K562 (cell line): ENCODE measurements around the gene ORC4. TPM values are rescaled to one million over a fixed set of nuclear protein-coding genes. Genes with fewer than 3 reads are reported as not detected.
A peak's percentile ranks its signal among the peaks of the same experiment; 100 is the strongest.

Experiments
- CTBP1 ChIP-seq: fragments of 450-650 bp; IDR thresholded peaks from 2 replicates; pipeline ENCODE4 v1.6.1; 2016; ENCODE audit warnings: borderline replicate concordance
- EGR1 ChIP-seq: fragments of 450-650 bp; conservative IDR thresholded peaks from 2 replicates; pipeline ENCODE4 v1.6.1; 2017; ENCODE audit warnings: mild to moderate bottlenecking
- ETV5 ChIP-seq: sonication (generic); formaldehyde crosslinking; IDR thresholded peaks from 2 replicates; pipeline ENCODE4 v1.4.0; 2020; ENCODE audit warnings: low read depth, mild to moderate bottlenecking, missing genetic modification reagents
- GTF2A2 ChIP-seq: IDR thresholded peaks from 2 replicates; pipeline ENCODE4 v1.6.1; 2016; ENCODE audit warnings: mild to moderate bottlenecking, missing genetic modification characterization, missing compliant biosample characterization
- HCFC1 ChIP-seq: IDR thresholded peaks from 2 replicates; pipeline ENCODE4 v1.6.1; 2012; ENCODE audit warnings: low read depth, low read length, improper control_type of control experiment
- HDAC1 ChIP-seq, 2 experiments: fragments of 450-650 bp; IDR thresholded peaks; 2 replicates each; pipeline ENCODE4 v1.6.1; 2016 to 2017; ENCODE audit warnings: inconsistent platforms in 1 of 2, mild to moderate bottlenecking in 1 of 2, moderate library complexity in 1 of 2
- L3MBTL2 ChIP-seq: fragments of 450-650 bp; IDR thresholded peaks from 2 replicates; pipeline ENCODE4 v1.6.1; 2016; ENCODE audit warnings: mild to moderate bottlenecking, moderate library complexity
- LCOR ChIP-seq: sonication (generic); formaldehyde crosslinking; IDR thresholded peaks from 2 replicates; pipeline ENCODE4 v1.8.0; 2022; ENCODE audit warnings: mild to moderate bottlenecking, missing genetic modification reagents
- MBD2 ChIP-seq: sonication (generic); IDR thresholded peaks from 2 replicates; pipeline ENCODE4 v1.6.1; 2016; ENCODE audit warnings: low read depth, borderline replicate concordance
- MEIS2 ChIP-seq: fragments of 450-650 bp; IDR thresholded peaks from 2 replicates; pipeline ENCODE4 v1.6.1; 2014; ENCODE audit warnings: mild to moderate bottlenecking; ENCODE audit not compliant: partially characterized antibody
- RAD21 ChIP-seq, 2 experiments: fragments of 250-450 bp in 1 of 2; fragments of 450-650 bp in 1 of 2; sonication (Bioruptor Pico) in 1 of 2; formaldehyde crosslinking in 1 of 2; IDR thresholded peaks in 1 of 2; conservative IDR thresholded peaks in 1 of 2; 2 replicates each; pipeline versions ENCODE4 v1.4.0 to v1.8.0; 2020 to 2022; ENCODE audit warnings: mild to moderate bottlenecking in 2 of 2, moderate library complexity in 1 of 2
- RAD51 ChIP-seq: fragments of 450-650 bp; IDR thresholded peaks from 2 replicates; pipeline ENCODE4 v1.7.1; 2016; ENCODE audit warnings: low read depth, mild to moderate bottlenecking, borderline replicate concordance
- SMARCA4 ChIP-seq: fragments of 450-650 bp; IDR thresholded peaks from 2 replicates; pipeline ENCODE4 v1.6.1; 2016
- TOE1 ChIP-seq, 2 experiments: fragments of 450-650 bp in 1 of 2; sonication (generic) in 1 of 2; formaldehyde crosslinking in 1 of 2; IDR thresholded peaks; 2 replicates each; pipeline versions ENCODE4 v1.7.1 to v1.8.0; 2016 to 2022; ENCODE audit warnings: borderline replicate concordance in 2 of 2, mild to moderate bottlenecking in 2 of 2, antibody characterized with exemption in 1 of 2, inconsistent platforms in 1 of 2, low read depth in 1 of 2, missing genetic modification reagents in 1 of 2, moderate library complexity in 1 of 2
- ZNF175 ChIP-seq: fragments of 200-800 bp; sonication (Bioruptor generic); IDR thresholded peaks from 2 replicates; pipeline ENCODE4 v1.6.1; 2016; ENCODE audit warnings: low read depth, mild to moderate bottlenecking, missing genetic modification characterization, missing compliant biosample characterization
- ZNF589 ChIP-seq: fragments of 200-800 bp; sonication (Bioruptor generic); IDR thresholded peaks from 2 replicates; pipeline ENCODE4 v1.6.1; 2016; ENCODE audit warnings: low read depth, missing genetic modification characterization, missing compliant biosample characterization
- ZZZ3 ChIP-seq: fragments of 450-650 bp; IDR thresholded peaks from 2 replicates; pipeline ENCODE4 v1.6.1; 2016; ENCODE audit warnings: antibody characterized with exemption, mild to moderate bottlenecking, moderate library complexity
- polyA plus RNA-seq, 8 experiments: library from polyadenylated mRNA; depleted of rRNA in 4 of 8; stranded (reverse) in 5 of 8; unstranded in 3 of 8; fragments of >200 nt; fragmentation: Nextera tagmentation in 2 of 8; fragmentation: Illumina TruSeq in 1 of 8; extraction: Ambion mirVana in 2 of 8; extraction: Trizol in 1 of 8; gene quantifications; 2 replicates each; pipeline versions ENCODE4 v1.2.1 to v1.2.3, GENCODE V29; 2011 to 2014; ENCODE audit warnings: inconsistent platforms in 1 of 8, missing spikeins in 1 of 8
- total RNA-seq, 7 experiments: library from RNA; depleted of rRNA in 6 of 7; stranded (reverse); fragments of >200 nt in 6 of 7; fragmentation: Illumina TruSeq in 2 of 7; extraction: Trizol in 2 of 7; gene quantifications; 2 replicates each; pipeline versions ENCODE4 v1.2.1 to v1.2.3, GENCODE V29; 2011 to 2021; ENCODE audit warnings: low replicate concordance in 1 of 7
- TF ChIP-seq, protein P1 (sequence below), 2 experiments: fragments of 200-800 bp in 1 of 2; sonication (Bioruptor generic) in 1 of 2; sonication (generic) in 1 of 2; formaldehyde crosslinking in 1 of 2; IDR thresholded peaks in 1 of 2; conservative IDR thresholded peaks in 1 of 2; 2 replicates each; pipeline versions ENCODE4 v1.5.0 to v1.6.1; 2016 to 2020; ENCODE audit warnings: missing compliant biosample characterization in 1 of 2, missing genetic modification characterization in 1 of 2, missing genetic modification reagents in 1 of 2
- TF ChIP-seq, protein P2 (sequence below): fragments of 450-650 bp; IDR thresholded peaks from 2 replicates; pipeline ENCODE4 v1.6.1; 2016; ENCODE audit warnings: low read depth, mild to moderate bottlenecking, moderate library complexity
- TF ChIP-seq, protein P3 (sequence below): IDR thresholded peaks from 2 replicates; pipeline ENCODE4 v1.6.1; 2014; ENCODE audit warnings: antibody characterized with exemption
- TF ChIP-seq, protein P4 (sequence below), 2 experiments: fragments of 450-650 bp; conservative IDR thresholded peaks; 2 replicates each; pipeline ENCODE4 v1.6.1; 2017; ENCODE audit warnings: mild to moderate bottlenecking in 2 of 2, moderate library complexity in 2 of 2

ORC4 gene
- total and polyA plus RNA-seq, 9 of the 15 experiments (the other 6 are each of a cell fraction or from before 2014, with no cell fraction given): 58.6 to 100 (median 70.5) TPM

DNA sequence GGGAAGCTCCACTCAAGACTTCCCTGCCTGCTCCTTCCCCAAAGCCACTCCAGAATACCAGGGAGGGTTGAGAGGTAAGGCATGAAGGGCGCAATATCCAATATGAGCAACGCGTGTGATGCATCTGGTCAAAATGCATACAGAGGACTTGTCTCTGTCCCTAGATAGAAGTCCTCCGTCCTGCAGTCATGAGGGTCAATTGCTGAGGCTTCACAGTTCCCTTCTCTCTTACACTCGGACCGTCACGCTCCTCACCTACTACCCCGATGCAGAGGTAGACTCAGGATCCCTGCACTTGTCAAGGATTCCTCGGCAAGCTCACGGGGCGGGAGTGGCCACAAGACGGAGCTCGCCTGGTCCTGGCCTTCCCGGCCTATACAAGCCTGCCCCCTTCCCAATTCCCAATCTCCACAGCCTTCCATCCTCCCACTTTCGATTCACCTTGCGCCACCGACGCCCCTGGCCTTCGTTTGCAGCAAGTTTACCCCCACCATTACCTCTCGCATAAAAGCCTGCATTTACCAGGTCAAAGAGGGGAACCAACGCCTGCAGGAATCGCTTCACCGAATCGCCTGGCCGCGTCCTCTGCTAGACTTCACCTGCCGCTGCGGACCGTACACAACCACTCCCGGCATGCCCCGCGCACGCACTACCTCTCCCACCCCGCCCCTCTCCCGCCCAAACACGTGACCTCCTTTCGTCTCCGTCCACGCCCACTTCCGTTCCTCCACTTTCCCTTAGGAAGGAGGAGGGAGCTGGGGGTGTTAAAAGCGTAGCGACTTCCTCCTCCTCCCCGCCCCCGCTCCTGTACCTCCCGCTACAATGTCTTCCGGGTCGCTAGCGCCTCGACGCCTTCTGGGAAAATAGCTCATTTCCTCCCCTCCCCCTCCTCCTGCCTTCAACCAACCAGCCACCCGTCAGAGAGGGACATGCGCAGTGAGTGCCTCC is at the start of gene ORC4 (continued):
- TF ChIP-seq RAD51 (peak; percentile 97), MEIS2 (peak; percentile 41), RAD21 (CRISPR knock-in tag; conservative IDR thresholded peaks at IDR 0.05 in 1 of 2, IDR thresholded peaks at IDR 0.05 in 1 of 2) (peak; percentile 26 to 48; a peak in 3 of 4 replicates), L3MBTL2 (peak; percentile 69), LCOR (CRISPR knock-in tag) (peak; percentile 34; the same call in 1 of the 2 replicates), ZNF589 (CRISPR knock-in tag) (peak; percentile 62; the same call in 1 of the 2 replicates), SMARCA4 (peak; percentile 66; the same call in 1 of the 2 replicates), TOE1 (IDR thresholded peaks at IDR 0.05; ENCODE audit: borderline replicate concordance) (peak; percentile 99), TOE1 (CRISPR knock-in tag; IDR thresholded peaks at IDR 0.05; ENCODE audit: borderline replicate concordance, low read depth) (no peak), HCFC1 (peak; percentile 77), ETV5 (CRISPR knock-in tag) (peak; percentile 77; the same call in 1 of the 2 replicates), MBD2 (peak; percentile 64; the same call in 1 of the 2 replicates), ZZZ3 (peak; percentile 89), EGR1 (peak; percentile 100), HDAC1 (IDR thresholded peaks at IDR 0.05) (peak in 1 of 2 experiments; percentile 87; a peak in 2 of 4 replicates), GTF2A2 (no peak), ZNF175 (0 out of 2 replicates have a peak, but pooled peaks have one; percentile 16), CTBP1 (peak; percentile 91)
- TF ChIP-seq, protein P1, sequence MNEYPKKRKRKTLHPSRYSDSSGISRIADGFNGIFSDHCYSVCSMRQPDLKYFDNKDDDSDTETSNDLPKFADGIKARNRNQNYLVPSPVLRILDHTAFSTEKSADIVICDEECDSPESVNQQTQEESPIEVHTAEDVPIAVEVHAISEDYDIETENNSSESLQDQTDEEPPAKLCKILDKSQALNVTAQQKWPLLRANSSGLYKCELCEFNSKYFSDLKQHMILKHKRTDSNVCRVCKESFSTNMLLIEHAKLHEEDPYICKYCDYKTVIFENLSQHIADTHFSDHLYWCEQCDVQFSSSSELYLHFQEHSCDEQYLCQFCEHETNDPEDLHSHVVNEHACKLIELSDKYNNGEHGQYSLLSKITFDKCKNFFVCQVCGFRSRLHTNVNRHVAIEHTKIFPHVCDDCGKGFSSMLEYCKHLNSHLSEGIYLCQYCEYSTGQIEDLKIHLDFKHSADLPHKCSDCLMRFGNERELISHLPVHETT (CRISPR knock-in tag; conservative IDR thresholded peaks at IDR 0.05 in 1 of 2, IDR thresholded peaks at IDR 0.05 in 1 of 2): peak in 1 of 2 experiments; percentile 85; a peak in 2 of 4 replicates
- TF ChIP-seq, protein P2, sequence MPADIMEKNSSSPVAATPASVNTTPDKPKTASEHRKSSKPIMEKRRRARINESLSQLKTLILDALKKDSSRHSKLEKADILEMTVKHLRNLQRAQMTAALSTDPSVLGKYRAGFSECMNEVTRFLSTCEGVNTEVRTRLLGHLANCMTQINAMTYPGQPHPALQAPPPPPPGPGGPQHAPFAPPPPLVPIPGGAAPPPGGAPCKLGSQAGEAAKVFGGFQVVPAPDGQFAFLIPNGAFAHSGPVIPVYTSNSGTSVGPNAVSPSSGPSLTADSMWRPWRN: 0 out of 2 replicates have a peak, but pooled peaks have one; percentile 20
- TF ChIP-seq, protein P3, sequence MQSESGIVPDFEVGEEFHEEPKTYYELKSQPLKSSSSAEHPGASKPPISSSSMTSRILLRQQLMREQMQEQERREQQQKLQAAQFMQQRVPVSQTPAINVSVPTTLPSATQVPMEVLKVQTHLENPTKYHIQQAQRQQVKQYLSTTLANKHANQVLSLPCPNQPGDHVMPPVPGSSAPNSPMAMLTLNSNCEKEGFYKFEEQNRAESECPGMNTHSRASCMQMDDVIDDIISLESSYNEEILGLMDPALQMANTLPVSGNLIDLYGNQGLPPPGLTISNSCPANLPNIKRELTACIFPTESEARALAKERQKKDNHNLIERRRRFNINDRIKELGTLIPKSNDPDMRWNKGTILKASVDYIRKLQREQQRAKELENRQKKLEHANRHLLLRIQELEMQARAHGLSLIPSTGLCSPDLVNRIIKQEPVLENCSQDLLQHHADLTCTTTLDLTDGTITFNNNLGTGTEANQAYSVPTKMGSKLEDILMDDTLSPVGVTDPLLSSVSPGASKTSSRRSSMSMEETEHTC: peak; percentile 44; the same call in 1 of the 2 replicates
- TF ChIP-seq, protein P4, sequence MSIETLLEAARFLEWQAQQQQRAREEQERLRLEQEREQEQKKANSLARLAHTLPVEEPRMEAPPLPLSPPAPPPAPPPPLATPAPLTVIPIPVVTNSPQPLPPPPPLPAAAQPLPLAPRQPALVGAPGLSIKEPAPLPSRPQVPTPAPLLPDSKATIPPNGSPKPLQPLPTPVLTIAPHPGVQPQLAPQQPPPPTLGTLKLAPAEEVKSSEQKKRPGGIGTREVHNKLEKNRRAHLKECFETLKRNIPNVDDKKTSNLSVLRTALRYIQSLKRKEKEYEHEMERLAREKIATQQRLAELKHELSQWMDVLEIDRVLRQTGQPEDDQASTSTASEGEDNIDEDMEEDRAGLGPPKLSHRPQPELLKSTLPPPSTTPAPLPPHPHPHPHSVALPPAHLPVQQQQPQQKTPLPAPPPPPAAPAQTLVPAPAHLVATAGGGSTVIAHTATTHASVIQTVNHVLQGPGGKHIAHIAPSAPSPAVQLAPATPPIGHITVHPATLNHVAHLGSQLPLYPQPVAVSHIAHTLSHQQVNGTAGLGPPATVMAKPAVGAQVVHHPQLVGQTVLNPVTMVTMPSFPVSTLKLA (conservative IDR thresholded peaks at IDR 0.05): peak; percentile 84 to 89
